Measurements from ENCODE around the gene LRSAM1.

DNA sequence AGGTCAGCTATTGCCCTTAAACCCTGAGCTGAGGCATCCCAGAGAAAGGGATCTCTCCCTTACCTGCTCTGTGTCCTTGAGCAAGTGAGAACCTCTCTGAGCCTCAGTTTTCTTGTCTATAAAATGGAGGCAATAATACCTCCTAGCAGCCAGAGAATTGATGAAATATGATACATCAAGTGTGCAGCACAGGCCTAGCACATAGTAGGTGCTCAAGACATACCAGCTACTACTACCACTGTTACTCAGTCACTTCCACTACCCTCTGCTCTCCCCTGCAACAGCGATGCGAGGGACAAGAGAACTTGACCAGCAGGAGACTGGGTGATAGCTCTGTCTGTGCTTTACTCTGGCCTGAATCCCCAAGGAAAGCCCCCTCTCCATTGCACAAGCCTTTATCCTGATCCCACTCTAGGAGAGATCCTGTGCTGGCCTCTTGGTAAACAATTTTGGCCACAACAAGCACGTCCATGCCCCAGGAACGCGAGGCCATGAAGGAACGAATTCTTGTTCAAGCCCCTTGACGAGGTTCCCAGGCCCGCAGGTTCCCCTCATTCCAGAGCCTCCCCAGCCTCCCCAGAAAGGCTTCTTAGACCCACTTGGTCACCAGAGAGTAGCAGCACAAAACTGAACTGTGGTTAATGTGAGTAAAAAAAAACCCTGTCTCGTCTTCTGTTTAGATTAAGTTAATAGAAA is 39.4 kb downstream of the LRSAM1 start:
- TF ChIP-seq REST (IDR thresholded peaks at IDR 0.05; ENCODE audit: insufficient read depth in 1 of 2, low read depth in 2 of 2, low read length in 2 of 2), result no peak
- no peak for TF ChIP-seq POLR2AphosphoS5 (IDR thresholded peaks at IDR 0.05; ENCODE audit: low read depth, low read length)
- TF ChIP-seq TAF1 (IDR thresholded peaks at IDR 0.05; ENCODE audit: borderline replicate concordance, insufficient read depth, low read length), result no peak
- no peak for TF ChIP-seq SIN3A (IDR thresholded peaks at IDR 0.05; ENCODE audit: borderline replicate concordance, insufficient read depth, low read length)
